ELR (cell line): ENCODE results near the gene MRS2.
"Not testable (repeated sequence)": the region's sequence is repeated elsewhere in the genome, so short reads cannot be mapped to it uniquely, and the experiment has no call there.

ENCODE experiments used
- DNase-seq: peaks from one replicate; pipeline ENCODE4 v3.0.0-alpha.2; 2015; ENCODE audit warnings: low read depth

MRS2 gene

GRCh38 chr6:24402697-24403500, at the start of gene MRS2:
Gene MRS2, plus strand, starts transcription at chr6:24402936. Its CDS starts 111 bp downstream, at chr6:24403047.
- DNase-seq: peak; percentile 73

- DNase-seq: no peak
These were observed 48.9 kb upstream of the MRS2 start for GRCh38 chr6:24353861-24354260.

GRCh38 chr6:24355393-24355792, 47.3 kb upstream of the MRS2 start:
- peak; percentile 27 for DNase-seq

GRCh38 chr6:24356310-24356973, 46.3 kb upstream of the MRS2 start:
- DNase-seq: no peak

- DNase-seq: peak; percentile 10
These were observed 45.2 kb upstream of the MRS2 start, which contains the start of gene DCDC2 for GRCh38 chr6:24357336-24358218. Gene DCDC2, minus strand, starts transcription at chr6:24358059. Its CDS starts 309 bp downstream, at chr6:24357750.

- no peak for DNase-seq
These were observed 44.4 kb upstream of the MRS2 start for GRCh38 chr6:24358219-24358821.

GRCh38 chr6:24359640-24360454, 42.9 kb upstream of the MRS2 start:
- DNase-seq: peak; percentile 84

- not testable (repeated sequence) for DNase-seq
These were observed 40.4 kb upstream of the MRS2 start for GRCh38 chr6:24362363-24362762.

GRCh38 chr6:24365103-24365633, 37.6 kb upstream of the MRS2 start:
- not testable (repeated sequence) for DNase-seq

- no peak for DNase-seq
These were observed 28.1 kb upstream of the MRS2 start for GRCh38 chr6:24374612-24375011.

- no peak for DNase-seq
These were observed 25.9 kb upstream of the MRS2 start for GRCh38 chr6:24376871-24377270.

GRCh38 chr6:24378473-24379097, 24.2 kb upstream of the MRS2 start:
- DNase-seq: no peak

- no peak for DNase-seq
These were observed 21.1 kb upstream of the MRS2 start for GRCh38 chr6:24381476-24382219.

- no peak for DNase-seq
These were observed 20.6 kb upstream of the MRS2 start for GRCh38 chr6:24382220-24382540.

GRCh38 chr6:24382891-24383494, 19.7 kb upstream of the MRS2 start:
- DNase-seq: not testable (repeated sequence)

- DNase-seq: not testable (repeated sequence)
These were observed 18.2 kb upstream of the MRS2 start for GRCh38 chr6:24384369-24385130.

GRCh38 chr6:24385536-24386269, 17.0 kb upstream of the MRS2 start:
- DNase-seq: no peak

GRCh38 chr6:24387818-24388217, 14.9 kb upstream of the MRS2 start:
- no peak for DNase-seq
